Activated T-cell treated with anti-CD3 and anti-CD28 coated beads for 24 hours (primary cell): ENCODE results near the gene SH2D4B.
"Not testable (repeated sequence)": the region's sequence is repeated elsewhere in the genome, so short reads cannot be mapped to it uniquely, and the experiment has no call there.

Source experiments
- DNase-seq: peaks from one replicate; pipeline ENCODE4 v3.0.0-alpha.2; 2020; ENCODE audit warnings: low read depth

SH2D4B gene

DNA sequence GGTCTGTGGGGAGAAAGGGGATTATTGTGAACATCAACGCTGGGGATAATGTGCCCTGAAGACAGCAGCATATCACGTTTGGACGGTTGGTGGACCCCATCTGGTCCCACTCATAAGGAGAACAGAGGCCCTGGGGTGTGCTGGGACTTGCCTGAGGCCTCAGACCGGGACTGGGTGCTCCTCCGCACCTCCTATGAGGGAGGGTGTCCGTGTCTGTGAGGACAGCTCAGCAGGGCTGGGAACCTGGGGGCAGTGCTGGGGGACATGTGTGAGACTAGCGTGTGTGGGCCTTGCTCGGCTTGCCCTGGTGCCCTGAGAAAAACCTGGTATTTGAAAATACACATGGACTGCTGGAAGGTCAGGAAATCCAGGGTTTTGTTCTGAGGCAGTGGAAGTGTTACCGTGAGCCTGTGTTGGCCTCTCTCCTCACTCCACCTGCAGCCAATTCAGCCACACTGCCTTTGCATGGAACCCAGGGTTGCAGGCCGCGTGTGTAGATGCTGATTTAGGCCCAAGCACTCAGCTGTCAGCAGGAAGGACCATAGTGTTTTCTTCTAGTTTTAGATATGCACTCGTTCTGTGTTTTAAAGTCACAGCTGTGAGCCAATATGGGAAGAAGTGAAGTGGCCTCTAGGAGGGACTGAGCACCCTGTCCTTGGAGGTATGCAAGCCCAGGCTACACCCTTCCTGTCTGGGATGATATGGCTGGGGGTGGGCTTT is 13.4 kb upstream of the SH2D4B start:
- no peak for DNase-seq

DNA sequence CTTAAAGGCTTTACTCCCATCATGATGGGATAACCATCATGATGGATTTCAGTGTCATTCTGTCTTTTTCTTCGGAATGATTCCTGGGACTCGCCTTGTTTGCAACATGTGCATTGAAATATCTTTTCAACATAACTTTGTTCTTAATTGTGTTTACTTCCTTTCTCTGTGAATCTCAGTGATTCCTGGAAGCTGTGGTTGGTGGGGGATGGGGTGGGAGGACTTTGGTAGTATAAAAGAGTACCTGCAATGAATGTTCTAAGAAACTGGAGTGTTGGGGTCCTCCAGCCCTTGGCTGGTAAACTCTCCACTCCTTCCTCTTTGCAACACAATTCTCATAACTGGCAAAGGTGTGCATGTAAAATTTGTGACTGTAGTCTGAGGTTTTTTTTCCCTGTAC is 11.5 kb upstream of the SH2D4B start:
- no peak for DNase-seq

DNA sequence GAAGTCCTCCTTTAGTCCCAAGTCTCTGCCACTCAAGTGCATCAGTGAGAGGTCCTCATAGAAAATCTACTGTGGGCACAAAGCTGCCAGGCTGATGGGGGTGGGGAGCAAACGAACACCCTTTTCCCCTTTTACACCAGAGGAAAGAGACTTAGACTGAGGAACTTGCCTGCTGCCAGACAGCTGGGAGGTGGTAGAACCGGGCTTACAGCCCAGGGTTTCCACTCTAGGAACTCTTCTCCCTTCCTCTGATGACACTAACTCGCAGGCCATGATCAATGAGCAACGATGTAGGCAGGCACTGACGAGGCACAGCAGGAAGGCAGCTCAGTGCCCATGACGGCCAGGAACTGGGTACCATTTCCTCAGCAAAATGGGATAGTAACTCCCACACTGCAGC is 11.0 kb upstream of the SH2D4B start:
- DNase-seq = no peak

DNA sequence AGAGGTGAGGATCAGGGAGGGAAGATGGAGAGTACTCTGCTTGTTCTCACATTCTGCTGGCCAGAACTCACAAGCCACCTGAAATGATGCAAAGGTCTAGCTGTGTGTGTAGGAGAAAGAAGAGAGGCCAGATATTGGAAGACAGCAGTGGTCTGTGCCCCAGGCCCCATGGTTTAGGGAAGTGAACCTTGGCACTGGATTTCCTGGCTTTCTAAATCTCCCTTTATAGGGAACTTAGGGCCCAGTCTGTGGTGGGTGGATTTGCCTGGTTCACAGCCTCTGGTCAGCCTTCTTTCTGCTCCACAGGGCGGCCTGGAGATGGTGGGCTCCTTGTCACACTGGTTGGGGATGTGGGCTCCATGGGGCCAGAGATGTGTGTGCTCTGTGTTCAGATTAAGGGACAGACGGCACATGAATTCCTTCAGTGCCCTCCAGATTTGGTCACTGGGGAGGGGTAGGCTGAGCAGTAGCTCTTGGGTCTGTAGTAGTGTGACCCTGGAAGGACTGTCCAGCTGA is 9.5 kb upstream of the SH2D4B start:
- no peak for DNase-seq

DNA sequence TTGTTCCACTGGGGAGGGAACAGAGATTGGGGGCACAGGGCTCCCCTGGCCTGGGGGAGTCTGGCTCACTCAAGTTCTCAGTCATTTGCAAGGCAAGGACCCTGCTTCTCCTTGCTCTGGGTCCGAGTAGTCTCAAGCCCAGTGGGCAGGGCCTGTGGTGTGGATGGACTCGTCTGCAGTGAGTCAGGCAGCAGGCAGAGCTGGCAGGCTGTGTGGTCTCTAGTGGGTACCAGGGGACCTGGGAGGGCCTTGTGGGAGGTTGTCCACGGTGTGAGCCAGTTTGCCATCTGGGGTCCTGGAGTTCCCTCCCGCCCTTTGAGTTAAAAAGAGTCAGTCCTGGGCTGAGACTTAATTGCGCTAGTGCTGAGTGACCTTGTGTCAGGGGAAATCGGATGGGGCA is 8.8 kb upstream of the SH2D4B start:
- DNase-seq = no peak

DNA sequence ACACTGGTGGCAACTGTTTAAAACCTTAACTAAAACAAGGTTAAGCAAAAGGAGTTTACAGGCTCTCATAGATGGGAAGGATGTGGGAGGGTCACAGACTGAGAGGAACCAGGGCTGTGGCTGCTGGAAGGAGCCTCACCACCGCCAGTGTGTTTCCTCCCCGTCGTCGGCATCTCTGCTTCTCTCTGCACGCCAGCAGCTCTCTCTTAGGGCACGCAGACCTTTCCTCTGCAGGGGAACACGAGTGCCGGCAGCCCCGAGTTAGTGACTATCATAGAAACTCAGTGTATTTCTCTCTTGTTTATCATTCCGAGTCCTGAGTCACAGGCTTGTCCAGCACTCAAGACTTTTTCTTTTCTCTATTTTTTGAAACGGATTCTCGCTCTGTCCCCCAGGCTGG is 8.1 kb upstream of the SH2D4B start:
- no peak for DNase-seq

DNA sequence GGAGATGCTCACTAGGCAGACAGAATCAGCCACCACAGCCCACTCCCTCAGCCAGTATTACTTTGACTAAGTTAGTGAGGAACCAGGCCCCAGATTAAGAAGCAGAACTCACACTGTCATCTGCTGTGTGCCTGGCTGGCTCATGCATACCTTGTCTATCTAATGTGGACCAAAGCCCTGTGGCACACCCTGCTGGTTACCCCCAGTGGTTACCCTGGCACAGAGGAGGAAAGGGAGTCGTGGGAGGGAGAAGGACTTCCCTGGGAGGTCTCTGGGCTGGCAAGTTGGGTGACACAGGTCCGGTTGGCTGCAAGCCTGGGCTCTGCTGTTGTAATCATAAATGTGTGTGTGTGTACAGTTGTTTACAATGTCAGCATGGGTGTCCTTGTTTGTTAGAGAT is 7.5 kb upstream of the SH2D4B start:
- DNase-seq = no peak

DNA sequence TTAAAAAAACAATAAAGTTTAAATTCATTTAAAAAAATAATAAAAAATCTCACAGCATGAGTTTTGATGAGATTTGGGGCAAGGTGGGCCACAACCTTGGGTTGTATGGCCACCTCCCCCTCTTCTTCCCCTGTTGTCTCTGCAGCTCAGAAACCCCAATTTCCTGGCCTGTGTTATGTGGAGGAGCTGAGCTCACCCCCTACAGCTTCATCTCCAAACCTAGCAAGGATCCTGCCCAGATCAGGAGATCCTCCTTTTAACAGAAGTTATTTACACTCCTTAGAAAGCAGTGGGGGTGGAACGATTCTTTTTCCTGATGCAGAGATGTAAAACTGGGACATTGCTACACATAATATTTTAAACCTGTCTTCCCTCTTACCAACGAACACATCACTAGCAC is 6.9 kb upstream of the SH2D4B start:
- no peak for DNase-seq

DNA sequence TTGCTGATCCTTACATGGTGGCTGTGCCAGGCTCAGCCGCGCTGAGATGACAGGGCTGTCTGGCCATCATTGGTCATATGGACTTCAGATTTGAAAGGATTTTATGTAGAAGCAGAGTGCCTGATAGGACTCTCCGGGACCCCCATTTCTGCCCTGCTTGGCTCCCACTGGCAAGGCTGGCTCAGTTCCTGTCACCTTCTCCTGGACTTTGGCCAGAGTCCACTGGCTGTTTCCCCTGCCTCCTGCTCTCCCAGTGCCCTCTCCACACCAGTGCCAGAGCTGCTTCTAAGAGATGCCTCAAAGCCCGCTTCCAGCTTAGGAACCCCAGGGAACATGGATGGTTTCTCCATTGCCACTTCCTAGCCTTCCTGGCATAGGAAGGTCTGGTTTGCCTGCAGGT is 5.1 kb upstream of the SH2D4B start:
- DNase-seq = no peak

DNA sequence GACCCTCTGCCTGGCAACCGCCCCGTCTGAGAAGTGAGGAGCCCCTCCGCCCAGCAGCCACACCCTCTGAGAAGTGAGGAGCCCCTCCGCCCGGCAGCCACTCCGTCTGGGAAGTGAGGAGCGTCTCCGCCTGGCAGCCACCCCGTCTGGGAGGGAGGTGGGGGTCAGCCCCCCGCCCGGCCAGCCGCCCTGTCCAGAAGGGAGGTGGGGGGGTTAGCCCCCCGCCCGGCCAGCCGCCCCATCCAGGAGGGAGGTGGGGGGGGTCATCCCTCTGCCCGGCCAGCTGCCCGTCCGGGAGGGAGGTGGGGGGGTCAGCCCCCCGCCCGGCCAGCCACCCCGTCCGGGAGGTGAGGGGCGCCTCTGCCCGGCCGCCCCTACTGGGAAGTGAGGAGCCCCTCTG is 3.6 kb upstream of the SH2D4B start:
- not testable (repeated sequence) for DNase-seq

DNA sequence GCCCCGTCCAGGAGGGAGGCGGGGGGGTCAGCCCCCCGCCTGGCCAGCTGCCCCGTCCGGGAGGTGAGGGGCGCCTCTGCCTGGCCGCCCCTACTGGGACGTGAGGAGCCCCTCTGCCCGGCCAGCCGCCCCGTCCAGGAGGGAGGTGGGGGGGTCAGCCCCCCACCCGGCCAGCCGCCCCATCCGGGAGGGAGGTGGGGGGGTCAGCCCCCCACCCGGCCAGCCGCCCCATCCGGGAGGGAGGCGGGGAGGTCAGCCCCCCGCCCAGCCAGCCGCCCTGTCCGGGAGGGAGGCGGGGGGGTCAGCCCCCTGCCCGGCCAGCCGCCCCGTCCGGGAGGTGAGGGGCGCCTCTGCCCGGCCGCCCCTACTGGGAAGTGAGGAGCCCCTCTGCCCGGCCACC is 3.1 kb upstream of the SH2D4B start:
- DNase-seq = not testable (repeated sequence)

DNA sequence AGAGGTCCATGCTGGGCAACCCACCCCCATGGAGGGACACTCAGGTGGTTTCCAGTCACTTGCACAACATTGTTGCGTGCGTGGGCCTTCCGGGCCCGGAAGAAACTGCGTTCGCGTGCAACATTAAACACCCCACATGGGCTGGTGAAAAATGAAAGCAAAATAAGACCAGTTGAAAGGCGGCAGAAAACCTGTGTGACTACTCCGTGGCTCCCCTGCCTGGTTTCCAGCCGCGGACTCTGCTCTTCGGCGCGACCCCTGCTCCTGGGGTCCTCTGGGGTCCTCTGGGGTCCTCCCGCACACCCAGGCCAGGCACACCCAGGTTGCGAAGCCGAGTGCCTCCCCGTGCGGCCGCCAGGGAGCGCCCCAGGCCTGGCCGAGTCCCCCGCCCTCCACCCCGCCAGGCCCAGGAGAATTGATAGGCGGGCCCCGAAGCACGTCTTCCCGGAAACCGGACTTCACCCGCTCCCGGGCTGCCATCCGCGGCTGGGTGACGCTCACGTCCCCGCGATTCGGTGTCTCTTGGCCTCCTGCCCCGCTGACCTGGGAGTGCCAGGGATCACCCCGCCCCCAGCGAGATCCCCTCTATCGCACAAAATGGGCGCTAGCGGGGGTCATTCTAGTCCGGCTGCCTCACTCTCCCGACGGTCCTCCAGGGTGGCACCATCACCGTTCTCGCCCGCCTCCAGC is 1.9 kb upstream of the SH2D4B start:
- peak; percentile 69 for DNase-seq

DNA sequence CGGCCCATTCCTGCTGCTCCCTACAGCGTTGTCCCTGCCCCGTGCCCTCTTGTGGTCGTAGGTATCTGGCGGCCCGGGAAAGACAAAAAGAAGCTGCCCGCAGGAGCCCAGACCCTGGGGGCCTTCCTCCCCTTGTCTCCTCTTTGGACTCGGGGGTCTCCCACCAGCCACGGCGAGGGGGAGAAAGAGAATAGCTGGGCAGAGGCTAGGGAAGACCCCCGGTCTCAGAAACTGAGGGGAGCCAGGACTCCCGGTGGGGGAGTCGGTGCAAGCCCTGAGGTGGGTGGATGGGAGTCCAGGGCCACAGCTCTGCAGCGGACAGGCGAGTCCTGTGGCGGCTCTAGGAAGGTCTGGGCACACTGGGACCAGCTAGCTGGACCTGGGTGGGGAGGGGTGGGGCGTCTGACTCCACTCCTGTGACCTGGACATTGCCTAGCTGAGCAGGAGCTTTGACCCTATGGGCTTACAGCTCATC is 1.3 kb upstream of the SH2D4B start:
- no peak for DNase-seq

DNA sequence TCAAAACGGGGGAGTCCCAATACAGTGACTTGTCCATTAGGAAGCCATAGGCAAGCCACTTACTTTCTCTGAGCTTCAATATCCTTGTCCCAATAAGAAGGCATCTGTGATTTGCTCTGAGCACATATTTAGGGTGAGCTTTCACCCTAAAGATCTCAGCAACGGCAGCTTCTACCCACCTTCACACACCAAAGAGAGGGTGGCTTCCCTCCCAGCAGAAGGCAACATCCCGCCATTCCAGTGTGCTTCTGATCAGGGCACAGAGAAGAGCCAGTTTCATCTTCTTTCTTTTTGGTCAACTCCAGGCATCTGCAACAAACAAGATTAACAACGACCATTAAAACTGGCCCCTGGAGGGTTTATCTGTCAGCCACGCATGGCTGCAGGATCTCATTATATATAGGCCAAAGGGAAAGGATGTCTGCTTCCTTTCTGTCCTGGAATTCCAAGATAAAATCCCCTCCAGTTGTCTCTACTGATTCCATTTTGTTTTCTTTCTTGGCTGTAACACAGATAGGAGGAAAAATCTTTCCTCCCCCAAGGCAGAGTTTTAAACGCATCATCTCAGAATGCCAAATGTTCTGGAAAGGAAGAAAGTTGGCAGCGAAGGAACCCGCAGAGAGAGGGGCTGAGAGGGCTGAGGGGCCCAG is 491 bp upstream of the SH2D4B start:
- no peak for DNase-seq

DNA sequence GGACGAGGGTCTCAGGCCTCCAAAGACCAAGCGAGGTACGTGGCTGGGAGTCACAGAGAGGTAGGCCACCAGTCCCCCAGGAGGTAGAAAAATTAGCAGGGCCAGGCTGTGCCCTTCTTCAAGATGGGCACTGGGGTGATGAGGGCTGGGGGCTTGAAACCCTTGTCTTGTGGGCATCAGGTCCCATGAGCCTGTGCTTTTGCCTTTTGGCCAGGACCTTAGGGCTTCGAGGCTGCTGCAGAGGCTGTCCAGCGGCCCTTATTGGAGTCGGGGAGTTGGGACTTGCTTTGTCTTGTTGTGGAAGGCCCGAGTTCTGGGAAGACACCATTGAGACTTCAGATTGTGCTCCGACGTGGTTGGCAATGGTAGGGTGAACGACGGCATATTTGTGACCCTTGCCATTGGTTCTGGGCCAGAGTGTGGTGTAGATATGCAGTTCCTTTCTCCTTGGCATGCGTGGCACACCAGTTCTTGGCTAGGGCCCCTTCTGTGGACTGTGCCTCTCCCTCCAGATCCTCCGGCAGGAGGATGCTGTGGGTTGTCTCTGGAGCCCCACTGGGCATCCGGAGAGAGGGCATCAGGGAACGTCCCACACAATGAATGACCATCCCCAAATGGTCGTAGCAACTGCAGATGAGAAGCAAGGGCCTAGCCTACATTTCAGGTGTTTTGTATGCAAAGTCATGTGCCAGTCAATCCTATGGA is 931 bp downstream of the SH2D4B start:
- DNase-seq = no peak

DNA sequence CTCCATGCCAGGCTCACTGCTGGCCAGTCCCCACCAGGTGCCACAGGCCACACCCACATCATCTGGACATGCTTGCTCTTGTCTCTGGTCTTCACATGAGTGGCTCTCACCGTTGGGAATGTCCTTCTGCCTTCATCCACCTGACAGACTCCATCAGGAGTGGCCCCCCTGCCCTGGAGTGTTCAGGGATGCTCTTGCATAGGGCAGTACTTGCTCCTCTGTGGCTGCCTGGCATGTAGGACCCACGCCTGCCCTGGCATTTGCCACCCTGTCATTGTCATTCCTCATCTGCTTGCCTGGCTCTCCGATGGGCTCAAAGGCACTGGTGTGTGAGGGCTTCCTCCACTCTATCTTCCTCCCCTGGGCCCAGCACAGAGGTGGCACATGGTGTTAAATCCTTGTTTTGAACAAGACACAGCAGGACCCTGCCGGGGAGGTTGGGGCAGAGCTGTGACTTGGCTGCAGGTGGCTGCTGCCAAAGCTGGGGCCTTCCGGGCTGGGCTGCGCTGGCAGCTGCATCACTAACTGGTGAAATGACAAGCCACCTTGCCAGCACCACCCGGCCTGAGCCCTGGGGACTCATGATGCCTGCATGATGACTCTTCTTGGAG is 1.8 kb downstream of the SH2D4B start:
- DNase-seq = no peak

DNA sequence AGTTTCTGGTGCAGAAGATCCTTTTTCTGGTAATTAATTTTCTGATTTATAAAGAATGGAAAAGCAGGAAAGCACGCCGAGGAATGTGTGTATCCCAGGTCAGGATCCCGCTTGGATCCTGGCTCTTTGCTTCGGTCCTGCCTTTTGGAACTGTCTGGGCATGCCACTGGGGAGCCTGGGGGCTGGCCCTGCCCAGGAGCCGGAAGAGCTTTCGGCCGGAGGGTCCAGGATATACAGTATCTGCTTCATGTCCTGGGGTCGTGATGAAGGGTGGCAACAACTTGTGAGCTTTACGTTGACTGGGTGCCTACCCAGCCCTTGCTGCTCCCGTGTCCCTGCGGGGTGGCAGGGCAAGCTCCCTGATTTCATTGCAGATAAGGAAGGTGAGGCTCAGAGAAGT is 2.4 kb downstream of the SH2D4B start:
- no peak for DNase-seq

DNA sequence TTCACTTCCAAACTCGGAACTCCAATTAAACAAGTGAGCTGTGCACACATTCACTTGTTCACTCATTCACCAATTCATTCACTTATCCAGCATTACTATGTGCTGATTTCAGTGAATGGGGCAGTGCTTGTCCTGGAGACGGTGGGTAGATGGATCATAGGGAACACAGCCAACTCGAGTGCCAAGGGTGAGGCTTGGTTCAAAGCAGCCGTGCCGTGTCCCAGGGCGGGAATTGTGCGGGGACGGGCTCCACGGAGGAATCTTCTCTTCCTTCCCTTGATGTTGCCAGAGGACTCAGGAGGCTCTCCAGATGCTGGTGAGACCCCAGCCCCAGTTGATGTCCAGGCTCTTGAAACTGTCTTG is 2.9 kb downstream of the SH2D4B start:
- DNase-seq = no peak

DNA sequence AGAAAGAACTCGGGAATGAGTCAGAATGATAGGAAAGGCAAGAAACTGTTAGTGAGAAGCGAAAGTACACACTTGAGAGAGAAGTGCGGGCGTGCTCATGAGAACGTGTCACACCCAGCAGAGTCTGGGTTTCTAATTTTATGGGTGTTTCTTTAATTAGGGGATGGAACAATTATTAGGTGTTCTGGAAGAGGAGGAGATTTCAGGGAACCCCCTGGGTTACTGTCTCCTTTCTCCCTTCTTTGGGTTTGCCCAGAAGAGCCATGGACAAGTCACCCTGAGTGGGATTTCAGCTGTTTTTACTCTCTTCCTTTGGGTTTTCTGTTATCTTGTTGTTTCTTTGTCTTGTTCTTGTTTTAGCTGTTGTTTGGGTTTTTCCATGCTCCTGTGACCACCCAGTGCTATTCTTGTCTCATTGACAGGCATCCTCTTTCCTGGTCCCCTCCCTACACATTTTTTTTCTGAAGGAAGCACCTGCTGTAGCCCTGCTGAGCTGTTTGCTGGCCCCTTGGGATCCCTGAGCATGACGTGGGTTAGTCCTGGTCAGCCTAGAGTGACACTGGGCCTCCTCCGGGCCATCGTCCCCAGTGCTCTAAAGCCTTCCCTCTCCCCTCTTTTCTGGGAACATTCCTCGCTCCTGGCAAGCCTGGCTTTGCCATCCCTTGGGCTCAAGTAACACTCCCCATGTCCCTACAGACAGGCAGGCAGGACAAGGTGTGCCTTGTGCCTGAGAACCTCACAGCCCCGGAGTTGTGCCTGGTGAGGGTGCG is 3.5 kb downstream of the SH2D4B start:
- no peak for DNase-seq

DNA sequence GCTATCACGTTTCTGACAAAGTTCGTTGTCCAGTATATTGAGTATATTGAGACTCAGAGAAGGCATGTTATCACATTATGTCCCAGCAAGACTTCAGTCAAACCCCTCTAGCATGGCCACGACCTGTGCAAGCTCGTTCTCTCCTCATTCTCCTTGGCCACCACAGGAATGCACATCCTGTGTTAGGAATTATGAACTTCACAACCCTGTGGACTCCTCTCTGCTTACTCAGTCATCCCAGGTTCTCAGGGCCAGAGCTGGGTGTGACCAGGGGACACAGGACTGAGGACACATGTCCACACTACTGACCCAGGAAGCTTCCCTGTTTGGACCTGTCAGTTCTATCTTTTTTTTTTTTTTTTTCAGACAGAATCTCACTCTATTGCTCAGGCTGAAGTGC is 4.4 kb downstream of the SH2D4B start:
- DNase-seq = no peak

DNA sequence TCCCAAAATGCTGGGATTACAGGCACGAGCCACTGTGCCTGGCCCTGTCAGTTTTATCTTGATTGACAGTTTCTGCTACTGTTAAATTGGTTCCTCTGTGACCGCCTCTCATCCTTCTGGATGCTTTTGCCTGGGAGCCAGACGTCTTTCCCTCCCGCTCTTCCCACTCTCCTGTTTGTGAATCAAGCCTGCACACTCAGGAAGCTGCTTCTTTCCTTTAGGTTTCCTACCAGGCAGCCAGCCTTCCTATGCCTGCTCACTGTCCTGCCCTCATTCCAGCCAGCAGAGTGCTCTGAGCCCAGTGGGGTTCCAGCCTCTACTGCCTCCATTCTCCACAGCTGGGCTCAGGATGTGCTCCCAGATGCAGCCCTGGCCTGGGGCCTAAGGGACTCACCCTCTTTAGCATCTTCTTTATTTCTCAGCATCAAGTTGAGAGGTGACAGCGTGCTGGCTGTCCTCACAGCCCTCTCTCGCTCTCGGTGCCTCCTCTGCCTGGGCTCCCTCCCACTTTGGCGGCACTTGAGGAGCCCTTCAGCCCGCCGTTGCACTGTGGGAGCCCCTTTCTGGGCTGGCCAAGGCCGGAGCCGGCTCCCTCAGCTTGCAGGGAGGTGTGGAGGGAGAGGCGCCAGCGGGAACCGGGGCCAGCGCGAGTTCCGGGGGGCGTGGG is 5.1 kb downstream of the SH2D4B start:
- DNase-seq = no peak
